ENCODE results near the gene FGFRL1. TPM values are rescaled to one million over a fixed set of nuclear protein-coding genes. Genes with fewer than 3 reads are reported as not detected.

The FGFRL1 gene
- total RNA-seq, 1 experiment from 2014 or later, result 26.1 TPM

DNA sequence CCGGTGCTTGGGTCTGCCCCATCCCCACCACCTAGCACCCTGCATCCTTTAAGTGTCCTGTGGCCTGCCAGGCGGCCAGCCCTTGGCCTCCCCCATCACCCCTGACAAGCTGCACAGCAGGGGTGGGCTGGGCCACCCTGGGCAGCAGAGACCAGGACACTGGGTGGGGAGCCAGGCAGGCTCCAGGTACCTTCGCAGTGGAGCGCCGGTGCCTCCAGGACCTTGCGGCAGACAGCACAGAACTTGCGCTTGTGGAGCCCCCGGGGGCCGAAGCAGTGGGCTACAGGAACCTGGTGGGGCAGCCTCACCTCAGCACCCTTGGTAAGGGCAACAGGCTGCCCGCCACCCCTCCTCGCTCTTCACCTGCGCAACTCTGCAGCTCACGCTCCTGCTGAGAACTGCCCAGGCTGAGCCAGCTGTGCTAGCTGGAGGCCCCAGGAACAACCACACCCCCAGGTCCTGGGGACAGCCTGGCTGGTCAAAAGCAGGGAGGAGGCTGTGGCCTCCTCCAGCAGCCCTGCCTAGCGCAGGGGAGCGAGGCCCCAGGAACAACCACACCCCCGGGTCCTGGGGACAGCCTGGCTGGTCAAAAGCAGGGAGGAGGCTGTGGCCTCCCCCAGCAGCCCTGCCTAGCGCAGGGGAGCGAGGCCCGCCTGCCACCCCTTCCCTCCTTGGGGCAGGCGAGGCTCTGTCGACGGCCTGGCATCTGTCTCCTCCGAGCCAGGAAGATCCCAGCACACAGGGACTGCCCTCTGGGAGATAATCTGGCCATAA, 42.6 kb upstream of the FGFRL1 start:
- no peak overlapping the region for H3K14ac ChIP-seq (ENCODE audit: insufficient read depth, low read length)
- H3K27ac ChIP-seq (ENCODE audit: insufficient read length, low read depth, low read length), result no peak overlapping the region
- no peak overlapping the region for H2AFZ ChIP-seq (ENCODE audit: low read length)
- no peaks in the 10 kb centered on the region for H3K36me3 Mint-ChIP-seq (ENCODE audit: insufficient read depth in 1 of 3, low read depth in 3 of 3)
- TF ChIP-seq, protein P1, sequence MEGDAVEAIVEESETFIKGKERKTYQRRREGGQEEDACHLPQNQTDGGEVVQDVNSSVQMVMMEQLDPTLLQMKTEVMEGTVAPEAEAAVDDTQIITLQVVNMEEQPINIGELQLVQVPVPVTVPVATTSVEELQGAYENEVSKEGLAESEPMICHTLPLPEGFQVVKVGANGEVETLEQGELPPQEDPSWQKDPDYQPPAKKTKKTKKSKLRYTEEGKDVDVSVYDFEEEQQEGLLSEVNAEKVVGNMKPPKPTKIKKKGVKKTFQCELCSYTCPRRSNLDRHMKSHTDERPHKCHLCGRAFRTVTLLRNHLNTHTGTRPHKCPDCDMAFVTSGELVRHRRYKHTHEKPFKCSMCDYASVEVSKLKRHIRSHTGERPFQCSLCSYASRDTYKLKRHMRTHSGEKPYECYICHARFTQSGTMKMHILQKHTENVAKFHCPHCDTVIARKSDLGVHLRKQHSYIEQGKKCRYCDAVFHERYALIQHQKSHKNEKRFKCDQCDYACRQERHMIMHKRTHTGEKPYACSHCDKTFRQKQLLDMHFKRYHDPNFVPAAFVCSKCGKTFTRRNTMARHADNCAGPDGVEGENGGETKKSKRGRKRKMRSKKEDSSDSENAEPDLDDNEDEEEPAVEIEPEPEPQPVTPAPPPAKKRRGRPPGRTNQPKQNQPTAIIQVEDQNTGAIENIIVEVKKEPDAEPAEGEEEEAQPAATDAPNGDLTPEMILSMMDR (conservative IDR thresholded peaks at IDR 0.05), result no peak
- no peaks in the 10 kb centered on the region for H3K9me3 ChIP-seq (ENCODE audit: control insufficient read depth, low read depth, low read length)
- no peak overlapping the region for H3K4me2 ChIP-seq (ENCODE audit: insufficient read depth, insufficient read length, low read length)
- H2BK15ac ChIP-seq (ENCODE audit: low read depth, low read length), result no peak overlapping the region
- H2BK5ac ChIP-seq (ENCODE audit: insufficient read length, low read length), result no peak overlapping the region
- no peak overlapping the region for H3K4ac ChIP-seq (ENCODE audit: low read depth, low read length)
- H4K8ac ChIP-seq (replicated peaks; ENCODE audit: insufficient read length, low read depth, low read length), result no peak overlapping the region
- H4K20me1 ChIP-seq (ENCODE audit: control insufficient read depth, insufficient read depth, insufficient read length), result no peaks in the 10 kb centered on the region
- no peak overlapping the region for H3T11ph ChIP-seq (ENCODE audit: low read length)
- no peak overlapping the region for H2BK20ac ChIP-seq (ENCODE audit: low read depth, low read length, poor library complexity, severe bottlenecking)
- H2BK12ac ChIP-seq (ENCODE audit: insufficient read length, low read depth, low read length), result no peak overlapping the region
- H3K23ac ChIP-seq (ENCODE audit: insufficient read length, low read depth, low read length), result no peak overlapping the region
- H3K27me3 ChIP-seq (ENCODE audit: insufficient read depth, low read length), result peaks cover 3% of the 10 kb centered on the region; the same call in 1 of the 2 replicates
- H3K27me3 Mint-ChIP-seq (ENCODE audit: low read depth), result peaks cover 5% of the 10 kb centered on the region
- no peak overlapping the region for H3K27ac Mint-ChIP-seq
- no peak overlapping the region for H4K91ac ChIP-seq (ENCODE audit: insufficient read length, low read depth, low read length)
- H3K79me1 ChIP-seq (ENCODE audit: insufficient read depth, low read depth, low read length, poor library complexity, severe bottlenecking), result no peaks in the 10 kb centered on the region
- WGBS (ENCODE audit: extremely low coverage, insufficient read length, low lambda C conversion rate), result no CpG with 5 or more reads among the region's 23 CpGs
- DNase-seq, result no peak
- no peak overlapping the region for H2AK5ac ChIP-seq (ENCODE audit: insufficient read length, low read length)
- H3K9me3 Mint-ChIP-seq, result no peaks in the 10 kb centered on the region
- H4K5ac ChIP-seq (ENCODE audit: insufficient read length, low read depth, low read length), result no peak overlapping the region
- no peak overlapping the region for H3K9ac ChIP-seq (ENCODE audit: extremely low read depth, insufficient read length, low read length)
- H3K18ac ChIP-seq (ENCODE audit: insufficient read length, low read depth, low read length), result no peak overlapping the region
- H2BK120ac ChIP-seq (ENCODE audit: low read depth, low read length, poor library complexity, severe bottlenecking), result no peak overlapping the region
- H3K56ac ChIP-seq (ENCODE audit: insufficient read length, low read depth, low read length), result no peak overlapping the region
- peaks cover 0 to 2% of the 10 kb centered on the region in 2 experiments; a peak in 1 of 4 replicates for H3K4me1 Mint-ChIP-seq
- H3K4me3 Mint-ChIP-seq, result no peak overlapping the region
- peaks cover 5% of the 10 kb centered on the region for H3K23me2 ChIP-seq (ENCODE audit: insufficient read length, low read depth, low read length, poor library complexity, severe bottlenecking)
- H3K4me1 ChIP-seq (ENCODE audit: insufficient read depth, low read length), result no peaks in the 10 kb centered on the region
- H3K79me2 ChIP-seq (ENCODE audit: insufficient read depth, low read length), result no peaks in the 10 kb centered on the region

All from H9 (cell line).